Measurements from ENCODE around the gene DES.

Gene DES

GRCh38 chr2:219418155-219419011, at the start of gene DES:
Gene DES (plus strand): TSS chr2:219418377. CDS start chr2:219418463, 86 bp downstream.
- TF ChIP-seq CTCF (IDR thresholded peaks at IDR 0.05; ENCODE audit: low read depth, low read length, missing control alignments): no peak
- DNase-seq (ENCODE audit: extremely low read depth, low read depth): no peak
- no peak within 1 kb of the TSS for H3K4me3 ChIP-seq (replicated peaks; ENCODE audit: low read depth, low read length)

DNA sequence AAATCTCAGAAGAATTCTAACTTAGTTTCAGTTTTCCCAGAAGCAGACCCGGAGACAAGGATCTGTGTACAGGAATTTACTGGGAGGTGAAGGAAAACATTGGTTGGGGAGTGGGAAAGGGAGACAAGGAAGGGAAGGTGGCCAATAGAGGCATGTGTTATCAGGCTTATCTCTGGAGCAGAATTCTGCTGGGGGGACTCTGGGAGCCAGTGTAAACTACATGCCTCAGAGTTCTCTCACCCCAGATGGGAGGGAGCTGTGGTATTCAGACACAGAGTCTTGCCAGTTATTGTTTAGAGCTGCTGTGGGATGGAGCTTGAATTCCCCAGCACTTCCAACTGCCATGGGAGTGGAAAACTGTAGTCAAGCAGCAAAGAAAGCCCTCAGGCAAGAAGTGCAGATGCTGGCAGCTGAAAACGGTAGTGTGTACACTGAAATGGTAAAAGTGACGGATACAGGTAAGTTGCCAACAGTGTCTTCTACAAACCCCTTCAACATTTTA, 49.4 kb upstream of the DES start:
- peak; percentile 31 for DNase-seq (ENCODE audit: extremely low read depth, low read depth)
- TF ChIP-seq CTCF (IDR thresholded peaks at IDR 0.05; ENCODE audit: low read depth, low read length, missing control alignments): no peak
- no peak overlapping the region for H3K4me3 ChIP-seq (replicated peaks; ENCODE audit: low read depth, low read length)

GRCh38 chr2:219369447-219369861, 48.7 kb upstream of the DES start:
- no peak for DNase-seq (ENCODE audit: extremely low read depth, low read depth)
- H3K4me3 ChIP-seq (replicated peaks; ENCODE audit: low read depth, low read length): no peak overlapping the region
- no peak for TF ChIP-seq CTCF (IDR thresholded peaks at IDR 0.05; ENCODE audit: low read depth, low read length, missing control alignments)

GRCh38 chr2:219378163-219378851, 39.9 kb upstream of the DES start:
- TF ChIP-seq CTCF (IDR thresholded peaks at IDR 0.05; ENCODE audit: low read depth, low read length, missing control alignments): no peak
- DNase-seq (ENCODE audit: extremely low read depth, low read depth): no peak
- no peak overlapping the region for H3K4me3 ChIP-seq (replicated peaks; ENCODE audit: low read depth, low read length)

DNA sequence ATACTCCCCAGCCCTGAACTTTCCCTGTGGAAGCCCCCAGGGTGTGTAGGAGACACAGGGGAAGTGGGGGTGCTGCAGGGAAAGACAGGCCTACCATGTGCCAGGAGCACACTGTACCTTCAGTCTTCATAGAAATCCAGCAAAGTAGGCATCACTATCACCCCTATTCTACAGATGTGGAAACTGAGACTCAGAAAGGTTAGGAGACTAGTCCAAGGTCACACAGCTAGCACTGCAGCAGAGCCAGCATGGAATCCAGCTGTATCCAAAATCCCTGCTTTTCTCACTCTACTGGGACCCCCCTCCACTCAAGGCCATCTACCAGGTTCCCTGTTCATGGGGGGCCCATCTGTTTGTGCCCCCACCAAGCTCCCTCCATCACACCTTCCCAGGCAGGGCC, 37.3 kb upstream of the DES start:
- no peak overlapping the region for H3K4me3 ChIP-seq (replicated peaks; ENCODE audit: low read depth, low read length)
- no peak for DNase-seq (ENCODE audit: extremely low read depth, low read depth)
- no peak for TF ChIP-seq CTCF (IDR thresholded peaks at IDR 0.05; ENCODE audit: low read depth, low read length, missing control alignments)

DNA sequence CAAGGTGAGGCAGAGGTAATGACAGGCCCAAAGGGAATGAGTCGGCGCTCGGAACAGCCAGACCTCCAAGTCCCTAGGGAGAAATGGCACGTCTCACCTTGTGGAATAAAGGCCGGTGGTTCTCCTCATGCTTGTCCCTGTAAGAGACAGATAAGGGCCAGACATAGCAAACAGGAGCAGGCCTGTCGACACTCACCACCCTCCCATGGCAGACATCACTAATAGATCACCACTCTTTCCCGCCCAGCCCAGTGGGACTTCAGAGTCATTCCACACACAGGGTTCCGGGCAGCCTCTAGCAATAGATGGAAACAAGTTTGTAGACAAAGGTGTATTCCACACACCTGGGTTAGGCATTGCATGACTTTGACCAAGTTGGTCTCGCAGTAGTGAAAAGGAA, 36.7 kb upstream of the DES start:
- TF ChIP-seq CTCF (IDR thresholded peaks at IDR 0.05; ENCODE audit: low read depth, low read length, missing control alignments): no peak
- DNase-seq (ENCODE audit: extremely low read depth, low read depth): no peak
- no peak overlapping the region for H3K4me3 ChIP-seq (replicated peaks; ENCODE audit: low read depth, low read length)

Measured in HFF-Myc (cell line).